Left renal cortex interstitium (tissue), 4 donors: Measurements from ENCODE around the gene SLC2A11. TPM values are rescaled to one million over a fixed set of nuclear protein-coding genes. Genes with fewer than 3 reads are reported as not detected.
A peak's percentile ranks its signal among the peaks of the same experiment; 100 is the strongest.

ENCODE experiments used
- DNase-seq, 4 donors: peaks; one replicate each; pipeline ENCODE4 v3.0.0-alpha.2; 2013; ENCODE audit warnings: low read depth in 4 of 4, low spot score in 2 of 4, missing footprints in 1 of 4
- polyA plus RNA-seq, 4 donors: library from polyadenylated mRNA; unstranded; fragments of 120-200 nt; gene quantifications; one replicate each; pipeline ENCODE4 v1.2.1, GENCODE V29; 2013; ENCODE audit not compliant: insufficient read length in 4 of 4

SLC2A11 gene
- polyA plus RNA-seq: 10 to 100 TPM; 17.2 to 68.0 (median 39.1) TPM

DNA sequence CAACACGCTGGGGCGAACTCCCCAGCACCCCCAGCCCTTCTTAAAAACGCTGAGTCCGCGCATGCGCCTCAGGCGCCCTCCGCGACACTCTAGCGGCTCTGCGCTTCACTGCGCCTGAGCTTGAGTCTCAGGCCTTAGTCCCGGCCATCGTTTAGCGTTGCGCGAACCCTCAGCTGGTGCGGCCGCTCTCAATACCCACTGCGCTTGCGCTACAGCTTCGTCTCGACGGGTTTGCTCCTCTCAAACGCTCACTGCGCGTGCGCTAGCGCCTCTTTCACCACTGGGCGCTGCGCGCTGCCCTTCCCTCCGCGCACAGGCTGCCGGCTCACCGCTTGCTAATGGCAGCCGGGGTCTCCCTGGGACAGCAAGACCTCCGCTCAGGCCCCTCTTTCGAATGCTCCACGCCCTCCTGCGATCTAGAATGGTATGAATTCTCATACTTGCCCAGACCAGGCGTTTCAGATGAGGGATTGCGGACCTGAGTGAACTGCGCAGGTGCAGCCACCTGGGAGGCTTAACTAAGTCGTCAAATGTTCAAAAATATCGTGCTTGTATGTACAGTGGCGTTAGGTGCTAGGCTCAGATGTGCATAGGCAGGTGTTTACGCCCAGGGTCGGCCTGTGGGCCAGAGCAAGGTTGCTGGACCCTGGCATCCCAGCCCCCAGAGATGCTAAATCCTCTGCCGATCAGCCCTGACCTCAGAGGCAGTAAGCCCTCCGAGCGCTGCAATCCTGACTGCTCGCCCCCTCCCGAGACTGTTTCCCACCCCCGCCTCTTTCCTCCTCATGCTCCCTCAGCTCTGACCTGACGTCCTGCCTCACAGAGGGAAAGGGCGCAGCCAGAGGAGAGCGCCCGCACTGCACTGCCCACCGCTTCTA is at the start of gene SLC2A11:
Gene SLC2A11, plus strand, starts transcription at position 270 of the 878 bp plus-strand sequence. Its CDS starts 125 bp downstream, at position 395.
- peak; percentile 91 to 97 (median 94) for DNase-seq

DNA sequence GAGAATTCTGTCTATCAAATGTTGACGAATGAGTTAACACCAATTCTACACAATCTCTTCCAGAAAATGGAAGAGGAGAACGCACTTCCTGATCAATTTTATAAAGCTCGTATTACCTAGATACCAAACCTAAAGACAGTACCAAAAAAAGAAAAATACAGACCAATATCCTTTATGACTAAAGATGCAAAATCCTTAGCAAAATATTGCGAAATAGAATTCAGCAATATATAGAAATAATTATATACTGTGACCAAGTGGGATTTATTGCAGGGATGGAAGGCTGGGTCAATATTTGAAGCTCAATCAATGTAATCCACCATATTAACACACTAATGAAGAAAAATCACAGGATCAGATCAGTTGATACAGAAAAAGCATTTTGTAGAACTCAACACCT is 45.3 kb upstream of the SLC2A11 start:
- no peak for DNase-seq

- no peak for DNase-seq
Measured at GRCh38 chr22:23815541-23816155, 42.0 kb upstream of the SLC2A11 start.

GRCh38 chr22:23816156-23816976 is 41.3 kb upstream of the SLC2A11 start:
- DNase-seq: no peak

DNA sequence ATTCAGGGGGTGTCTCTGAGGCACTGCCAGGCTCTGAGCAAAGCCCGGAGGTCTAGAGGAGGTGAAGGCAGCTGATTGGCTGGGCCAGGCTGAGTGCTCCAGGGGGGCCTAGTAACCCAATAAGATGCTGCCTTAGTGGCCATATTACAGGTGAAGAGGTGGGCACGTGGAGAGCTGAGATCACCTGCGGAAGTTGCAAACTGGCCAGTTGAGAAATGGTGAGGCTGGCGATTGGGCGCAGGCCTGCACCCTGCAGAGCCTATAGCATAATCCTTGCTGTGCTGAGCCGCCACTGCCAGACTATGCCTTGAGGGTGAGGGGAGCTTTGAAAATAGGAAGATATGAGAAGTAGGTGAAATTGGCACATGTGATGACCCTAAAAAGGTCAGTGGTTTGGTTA is 40.5 kb upstream of the SLC2A11 start:
- no peak for DNase-seq

DNA sequence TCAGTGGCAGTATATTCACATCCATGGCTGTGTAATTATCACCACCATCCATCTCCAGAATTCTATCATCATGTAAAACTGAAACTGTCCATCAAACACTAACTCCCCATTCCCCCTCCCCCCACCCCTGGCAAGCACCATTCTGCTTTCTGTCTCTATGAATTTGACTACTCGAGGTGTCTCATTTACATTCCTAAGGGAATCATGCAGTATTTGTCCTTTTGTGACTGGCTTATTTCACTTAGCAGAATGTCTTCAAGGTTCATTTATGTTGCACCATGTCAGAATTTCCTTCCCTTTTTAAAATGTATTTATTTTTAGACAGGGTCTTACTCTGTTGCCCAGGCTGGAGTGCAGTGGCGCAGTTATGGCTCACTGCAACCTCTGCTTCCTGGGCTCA is 39.1 kb upstream of the SLC2A11 start:
- no peak for DNase-seq

DNA sequence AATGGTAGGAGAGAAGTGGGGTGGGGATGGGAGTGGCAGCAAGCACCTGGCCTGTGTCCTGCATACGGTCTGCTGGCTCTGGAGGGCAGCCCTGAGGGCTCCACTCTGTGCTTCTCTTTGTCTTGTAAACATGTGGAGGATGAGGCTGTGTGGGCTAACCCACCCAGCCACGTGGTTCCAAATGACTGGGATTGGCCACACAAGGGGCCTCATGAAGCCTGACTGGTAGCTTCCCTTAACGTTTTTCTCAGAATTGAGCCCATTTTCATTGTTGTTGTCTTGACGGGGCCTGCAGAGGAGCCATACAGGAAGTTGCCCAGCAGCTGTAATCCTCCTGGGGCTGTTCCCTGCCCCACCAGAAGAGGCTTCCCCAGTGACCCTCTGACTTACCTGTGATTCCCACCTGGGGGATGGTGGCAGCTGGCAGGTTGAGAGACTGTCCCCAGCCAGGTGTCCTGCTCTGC is 36.9 kb upstream of the SLC2A11 start:
- no peak for DNase-seq

DNA sequence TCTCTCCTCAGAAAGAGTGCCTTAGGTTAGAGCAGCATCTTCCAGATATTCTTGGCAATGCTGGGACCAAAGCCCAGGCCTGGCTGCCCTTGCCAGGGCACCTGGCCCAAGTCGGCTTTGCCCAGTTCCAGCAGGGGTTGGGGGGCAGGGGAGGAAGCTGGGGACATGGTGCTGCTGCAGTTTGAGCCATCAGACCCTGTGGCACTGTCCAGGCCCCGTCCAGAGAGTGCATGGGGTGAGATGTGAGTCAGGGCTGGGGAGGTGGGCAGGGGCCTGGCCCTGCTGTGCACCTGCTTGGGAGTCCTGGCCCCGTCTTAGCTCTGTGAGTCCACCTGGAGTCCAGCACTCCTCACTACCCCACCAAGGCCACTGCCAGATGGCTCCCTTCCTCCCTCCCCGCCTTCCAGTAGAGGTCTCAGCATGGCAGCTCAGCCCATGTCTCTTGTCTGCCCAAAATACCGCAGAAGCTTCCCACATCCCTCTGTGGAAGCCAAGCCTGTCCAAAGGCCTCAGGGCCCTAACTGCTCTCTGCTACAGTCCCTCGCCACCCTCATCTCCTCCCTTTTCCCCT is 35.5 kb upstream of the SLC2A11 start:
- no peak for DNase-seq

GRCh38 chr22:23823331-23823791 is 34.3 kb upstream of the SLC2A11 start:
- no peak for DNase-seq

DNA sequence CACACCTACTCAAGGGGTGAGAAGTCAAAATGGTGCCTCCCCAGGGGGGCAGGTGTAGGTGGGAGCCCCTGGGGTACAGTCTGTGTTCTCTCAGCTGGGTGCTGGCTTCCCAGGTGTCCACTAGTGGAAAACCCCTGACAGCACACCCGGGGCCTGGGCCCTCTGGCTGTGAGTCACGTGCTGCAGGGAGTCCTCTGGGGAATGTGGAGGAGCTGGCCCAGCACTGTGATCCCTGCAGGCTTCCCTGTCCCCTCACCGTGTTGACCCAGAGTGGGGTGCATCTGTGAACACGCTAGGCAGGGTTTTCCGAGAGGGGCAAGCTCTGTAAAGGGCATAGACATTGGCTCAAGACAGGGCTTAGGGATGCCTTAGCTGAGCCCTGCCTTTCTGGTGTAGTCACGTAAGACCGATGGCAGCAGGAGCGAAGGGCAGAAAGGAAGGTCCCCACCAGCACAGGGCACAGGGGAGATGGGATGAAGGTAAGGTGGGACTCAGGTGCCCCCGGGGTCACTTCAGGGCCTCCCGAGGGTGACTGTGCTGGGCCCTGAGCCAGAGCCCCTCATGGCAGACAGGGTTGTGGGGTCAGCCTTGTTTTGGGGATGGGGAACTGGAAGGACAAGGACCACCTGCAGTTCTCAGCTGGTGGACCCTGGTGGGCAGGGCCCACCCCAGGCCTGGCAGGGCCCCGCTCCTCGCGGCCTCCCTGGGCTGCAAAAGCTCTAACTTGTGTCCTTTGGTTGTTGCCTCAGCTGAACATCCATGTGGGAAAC is 33.0 kb upstream of the SLC2A11 start:
- DNase-seq: no peak

DNA sequence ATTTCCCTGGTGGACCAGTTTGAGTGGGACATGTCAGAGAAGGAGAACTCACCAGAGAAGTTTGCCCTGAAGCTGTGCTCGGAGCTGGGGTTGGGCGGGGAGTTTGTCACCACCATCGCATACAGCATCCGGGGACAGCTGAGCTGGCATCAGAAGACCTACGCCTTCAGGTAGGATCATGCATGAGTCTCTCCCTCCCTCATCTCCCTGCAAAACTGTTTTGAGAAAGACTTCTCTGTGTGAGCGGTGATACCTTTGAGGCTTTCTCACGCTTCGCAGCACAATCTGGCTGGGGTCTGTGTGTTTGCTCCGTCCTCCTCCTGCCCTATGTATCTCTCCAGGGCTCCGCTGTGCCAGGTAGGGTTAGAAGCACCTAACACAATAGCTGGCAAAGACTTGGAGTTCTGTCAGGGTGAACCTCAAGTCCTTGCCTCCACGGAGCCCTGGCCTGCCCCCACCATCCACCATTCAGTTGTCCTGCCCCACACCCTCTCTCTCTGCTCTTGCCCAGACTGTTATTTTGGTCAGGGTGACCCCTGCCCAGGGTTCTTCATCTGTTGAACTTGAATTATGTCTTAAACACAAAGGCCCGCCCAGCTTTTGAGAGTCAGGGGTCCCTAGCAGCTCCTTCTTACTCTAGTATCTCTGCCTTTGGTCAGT is 32.3 kb upstream of the SLC2A11 start:
- no peak for DNase-seq

- DNase-seq: no peak
Measured at GRCh38 chr22:23826510-23827350, 30.9 kb upstream of the SLC2A11 start.

GRCh38 chr22:23827351-23827995 is 30.2 kb upstream of the SLC2A11 start:
- no peak for DNase-seq

- no peak for DNase-seq
Measured at GRCh38 chr22:23828800-23829680, 28.6 kb upstream of the SLC2A11 start.

- no peak for DNase-seq
Measured at GRCh38 chr22:23829845-23830372, 27.8 kb upstream of the SLC2A11 start.

- no peak for DNase-seq
Measured at GRCh38 chr22:23831261-23831660, 26.4 kb upstream of the SLC2A11 start.

GRCh38 chr22:23831781-23832180 is 25.9 kb upstream of the SLC2A11 start:
- no peak for DNase-seq
